SIG-M5 treated with dmso at 0.1 percent for 504 hours (cell line): ENCODE data around the gene ARMH4.

ENCODE experiments used
- DNase-seq: peaks from one replicate; lab custom pipeline; 2025; ENCODE audit not compliant: unreplicated experiment; lab: John Stamatoyannopoulos, UW

ARMH4 gene

DNA sequence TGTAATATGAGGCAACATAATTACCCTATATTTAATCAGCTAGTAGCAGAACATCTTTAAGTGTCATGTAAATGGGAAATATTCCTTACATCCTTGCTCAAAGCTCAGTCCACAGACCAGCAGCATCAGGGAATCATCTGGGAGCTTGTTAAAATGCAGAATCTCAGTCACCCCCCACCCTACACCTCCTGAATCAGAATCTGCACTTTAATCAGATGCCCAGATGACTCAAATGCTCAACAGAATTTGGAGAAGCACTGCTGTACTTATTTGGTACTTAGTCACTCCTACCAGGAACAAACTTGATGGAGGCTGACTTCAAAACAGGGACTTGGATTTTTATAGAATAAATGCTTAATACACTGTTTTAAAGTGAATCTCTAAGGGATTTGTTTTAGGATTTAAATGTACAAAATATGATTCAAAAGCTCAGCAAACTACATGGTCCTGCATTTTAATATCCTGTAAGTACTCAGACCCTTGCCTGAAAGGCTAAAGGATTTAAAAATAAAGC is 96.5 kb downstream of the ARMH4 start:
- DNase-seq = no peak

- no peak for DNase-seq
Measured at GRCh38 chr14:58054100-58054499, 97.9 kb downstream of the ARMH4 start.

DNA sequence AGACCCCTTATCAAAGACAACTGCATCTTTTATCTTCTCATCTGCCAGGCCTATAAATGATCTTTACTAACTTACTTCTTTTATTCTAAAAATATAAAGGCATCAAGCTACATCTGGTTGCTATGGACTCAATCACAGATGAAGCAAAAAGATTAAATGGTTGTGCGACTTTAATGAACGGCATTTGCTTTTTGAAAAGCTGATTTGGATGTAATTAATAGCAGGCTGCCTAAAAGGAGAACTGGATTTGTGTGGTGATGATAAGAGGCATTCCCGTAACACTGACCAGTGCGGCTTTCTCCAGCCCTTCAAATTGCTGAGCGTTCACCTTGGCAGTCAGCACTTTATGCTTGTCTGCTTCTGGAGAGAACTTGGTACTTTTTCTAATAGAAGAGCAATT is 103.8 kb downstream of the ARMH4 start:
- no peak for DNase-seq

- peak; percentile 8 for DNase-seq
Measured at GRCh38 chr14:58027904-58028303, 124.1 kb downstream of the ARMH4 start.

- DNase-seq = no peak
Measured at GRCh38 chr14:58026967-58027366, 125.0 kb downstream of the ARMH4 start.

GRCh38 chr14:58026219-58026618 is 125.8 kb downstream of the ARMH4 start:
- DNase-seq = no peak

DNA sequence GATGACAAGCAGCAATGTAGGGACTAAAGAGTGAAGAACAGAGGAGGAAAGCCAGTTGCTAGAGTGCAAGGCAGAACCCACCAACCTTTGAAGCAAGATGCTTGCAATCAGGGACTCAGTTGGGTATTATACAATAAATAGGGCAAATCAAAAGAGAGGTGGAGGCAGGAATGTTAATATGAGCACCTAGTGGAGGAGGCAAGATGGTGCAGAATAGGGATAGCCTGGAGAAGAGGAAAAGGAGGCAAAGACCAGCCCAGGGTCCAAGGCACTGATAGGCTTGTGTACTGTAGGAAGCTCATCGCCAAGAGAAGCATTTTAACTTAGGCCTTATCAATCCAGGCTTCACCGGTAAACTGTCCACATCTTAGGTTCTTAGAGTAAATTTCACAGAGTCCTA is 137.2 kb downstream of the ARMH4 start:
- DNase-seq = no peak

DNA sequence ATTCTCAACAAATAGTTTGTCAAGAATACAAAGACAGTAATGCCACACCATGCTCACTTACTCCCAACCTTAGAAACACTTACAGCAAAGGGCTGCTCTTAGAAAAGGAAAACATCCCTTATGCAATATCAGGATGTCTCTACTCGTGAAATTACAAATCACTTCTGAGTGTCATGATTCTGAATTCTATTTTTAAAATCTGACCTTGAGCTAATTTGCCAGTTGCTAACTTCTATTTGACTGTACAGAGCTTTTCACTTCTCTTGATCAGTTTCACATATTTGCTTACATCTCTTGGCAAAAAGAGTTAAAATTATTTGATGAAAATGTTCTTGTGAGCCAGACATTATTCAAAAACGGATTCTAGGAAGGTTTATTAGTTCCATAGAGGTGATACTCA is 149.4 kb downstream of the ARMH4 start:
- DNase-seq = no peak

- DNase-seq = no peak
Measured at GRCh38 chr14:57999979-58000378, 152.0 kb downstream of the ARMH4 start.

- no peak for DNase-seq
Measured at GRCh38 chr14:57999471-57999870, 152.5 kb downstream of the ARMH4 start.

- DNase-seq = no peak
Measured at GRCh38 chr14:57998766-57999165, 153.2 kb downstream of the ARMH4 start.

DNA sequence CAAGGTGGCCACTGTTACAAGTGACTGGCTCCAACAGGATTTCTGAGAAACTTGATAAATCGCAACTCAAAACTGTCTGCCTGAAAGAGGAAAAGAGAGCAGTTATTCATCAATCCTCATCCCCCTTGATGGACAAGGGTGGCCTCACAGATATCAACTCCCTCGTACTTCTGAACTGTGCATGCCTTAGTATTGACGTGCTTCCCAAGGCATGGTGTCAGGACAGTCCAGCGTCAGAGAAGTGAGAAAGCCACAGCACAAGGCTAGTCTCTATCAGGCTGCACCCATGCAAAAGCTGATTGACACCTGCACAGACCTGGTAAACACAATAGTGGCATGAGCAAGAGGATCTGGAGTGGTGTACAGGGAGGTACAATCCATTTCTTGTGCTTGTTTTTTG is 160.7 kb downstream of the ARMH4 start:
- DNase-seq = no peak

- no peak for DNase-seq
Measured at GRCh38 chr14:57988445-57988844, 163.6 kb downstream of the ARMH4 start.

DNA sequence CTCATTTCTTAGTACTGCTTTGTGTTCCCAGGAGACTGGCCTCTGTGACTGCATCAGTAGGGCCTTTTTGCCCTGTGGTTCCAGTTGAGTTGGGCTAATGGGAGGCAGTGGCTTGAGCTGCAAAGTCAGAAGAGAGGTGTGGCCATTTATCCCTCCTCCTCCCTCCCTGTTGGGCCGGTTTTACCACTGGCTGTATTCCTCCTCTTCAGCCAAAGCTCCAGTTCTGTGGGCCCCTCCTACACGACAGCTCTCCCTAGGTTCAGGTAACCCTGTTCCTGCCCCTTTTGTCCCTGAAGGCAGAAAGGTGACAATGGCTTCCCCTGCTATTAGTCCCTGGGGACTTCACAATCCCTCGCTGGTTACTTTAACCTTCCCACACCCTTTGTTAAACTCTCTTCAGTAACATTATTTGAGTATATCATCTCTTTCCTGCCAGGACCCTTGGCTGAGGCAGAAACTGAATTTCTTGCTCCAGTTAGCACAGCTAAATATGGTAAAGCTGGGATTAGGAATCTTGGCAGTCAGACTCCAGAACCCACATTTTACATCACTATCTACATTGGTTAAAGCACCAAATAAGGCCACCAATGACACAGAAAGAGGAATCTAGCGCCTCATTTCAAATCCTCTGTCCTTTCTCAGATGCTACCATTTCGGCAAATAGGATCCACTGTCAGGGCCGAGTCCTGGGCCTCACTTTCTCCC is 164.3 kb downstream of the ARMH4 start:
- DNase-seq = no peak

DNA sequence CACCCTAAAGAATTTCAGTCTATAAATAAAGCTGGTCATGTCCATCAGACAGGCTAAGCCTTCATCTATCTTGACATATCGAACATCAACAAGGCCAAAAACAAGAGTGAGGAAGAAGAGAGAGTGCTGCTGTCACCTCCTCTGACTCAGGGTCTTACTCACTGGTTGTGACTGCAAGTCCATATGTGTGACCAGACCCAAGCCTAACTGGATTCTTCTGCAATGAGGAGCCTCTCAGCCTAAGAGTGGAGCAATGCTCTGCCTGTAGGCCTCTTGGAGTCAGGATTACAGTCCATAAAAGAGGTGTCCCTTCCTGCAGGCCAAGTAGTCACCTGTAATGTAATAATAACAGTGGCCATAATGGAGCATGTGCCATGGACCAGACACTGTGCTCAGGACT is 165.0 kb downstream of the ARMH4 start:
- DNase-seq = no peak

DNA sequence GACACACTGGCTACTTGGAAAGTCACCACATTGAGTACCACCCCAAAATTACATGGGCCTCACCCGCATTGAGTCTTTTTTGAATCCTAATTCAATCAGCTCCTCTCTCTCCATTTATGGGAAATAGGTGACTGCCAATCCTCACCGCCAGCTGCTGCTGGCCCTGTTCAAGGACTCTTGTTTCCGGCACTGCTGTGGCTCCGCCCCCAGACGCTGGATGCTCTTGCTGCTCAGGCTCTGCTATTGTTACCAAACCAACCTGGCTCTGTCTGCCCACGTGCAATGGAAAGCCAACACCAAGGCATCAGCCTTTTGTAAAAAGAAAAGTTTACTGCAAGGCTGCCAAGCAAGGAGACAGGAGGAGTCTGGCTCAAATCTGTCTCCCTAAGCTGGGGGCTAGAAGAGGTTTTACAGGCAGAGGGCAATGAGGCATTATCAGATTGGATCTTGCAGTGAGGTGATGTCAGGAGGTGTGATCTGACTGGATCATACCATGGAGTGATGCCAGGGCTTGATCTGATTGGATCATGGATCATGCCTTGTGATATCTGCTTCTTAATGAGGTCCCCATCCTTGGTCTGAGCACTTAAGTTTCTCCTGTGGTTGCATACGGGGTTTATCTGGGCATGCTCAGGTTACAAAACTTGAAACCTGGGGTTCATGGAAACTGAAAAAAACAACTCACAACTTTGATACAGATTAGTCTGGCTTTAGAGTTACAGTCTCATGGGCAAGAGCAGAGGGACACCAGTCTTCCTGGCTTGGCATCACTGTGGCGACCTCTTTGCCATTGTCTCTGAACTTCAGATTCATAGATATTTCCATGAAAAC is 169.0 kb downstream of the ARMH4 start:
- DNase-seq = no peak

- DNase-seq = no peak
Measured at GRCh38 chr14:57981817-57982560, 170.0 kb downstream of the ARMH4 start.

GRCh38 chr14:57979376-57980048 is 172.5 kb downstream of the ARMH4 start:
- no peak for DNase-seq

GRCh38 chr14:57976701-57977100 is 175.3 kb downstream of the ARMH4 start:
- DNase-seq = no peak

DNA sequence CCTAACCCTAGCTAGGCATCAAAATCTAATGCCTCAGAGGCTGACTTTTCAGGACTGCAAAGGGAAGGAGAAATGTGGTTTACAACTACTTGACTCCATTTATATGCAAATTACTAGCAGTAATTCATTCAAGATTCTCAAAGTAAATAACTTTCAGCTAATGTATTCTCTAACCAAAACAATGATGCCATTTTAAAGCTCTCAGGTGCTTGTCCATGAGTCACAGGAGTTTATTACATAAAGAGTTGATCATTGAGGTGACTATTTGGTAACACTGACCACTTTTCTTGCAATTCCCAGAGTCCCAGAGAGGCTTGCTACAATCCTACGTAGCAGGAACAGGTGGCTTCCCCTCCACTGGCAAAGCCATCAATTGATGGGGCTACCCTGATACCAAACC is 177.1 kb downstream of the ARMH4 start:
- no peak for DNase-seq

- no peak for DNase-seq
Measured at GRCh38 chr14:57970594-57970993, 181.4 kb downstream of the ARMH4 start.
